A204.1 (cell line): Measurements from ENCODE around the gene HOXD8.

Experiments used
- FAIRE-seq: peaks from 2 replicates; lab custom pipeline; 2012; peaks lifted over from hg19 to GRCh38; lab: Jason Lieb, UNC

The HOXD8 gene

GRCh38 chr2:176147800-176148496 is 18.4 kb downstream of the HOXD8 start:
- no peak for FAIRE-seq

GRCh38 chr2:176148751-176149421 is 19.4 kb downstream of the HOXD8 start:
- no peak for FAIRE-seq

GRCh38 chr2:176149481-176149938 is 20.0 kb downstream of the HOXD8 start:
- no peak for FAIRE-seq

- no peak for FAIRE-seq
These were observed 20.6 kb downstream of the HOXD8 start for GRCh38 chr2:176149939-176150583.

GRCh38 chr2:176150584-176151441 is 21.3 kb downstream of the HOXD8 start:
- no peak for FAIRE-seq

GRCh38 chr2:176151442-176152287 is 22.2 kb downstream of the HOXD8 start, which contains the start of gene HOXD4:
Gene HOXD4 (plus strand): TSS chr2:176151550. CDS start chr2:176151634, 84 bp downstream.
- no peak for FAIRE-seq

GRCh38 chr2:176152350-176153181 is 23.1 kb downstream of the HOXD8 start:
- FAIRE-seq, result no peak

- no peak for FAIRE-seq
These were observed 25.2 kb downstream of the HOXD8 start for GRCh38 chr2:176154576-176155252.

GRCh38 chr2:176155356-176156044 is 26.0 kb downstream of the HOXD8 start:
- no peak for FAIRE-seq

GRCh38 chr2:176156301-176156806 is 26.8 kb downstream of the HOXD8 start:
- FAIRE-seq, result no peak

- FAIRE-seq, result no peak
These were observed 27.4 kb downstream of the HOXD8 start, which contains the start of gene HOXD3 for GRCh38 chr2:176156807-176157498. Gene HOXD3 (plus strand): TSS chr2:176157307. CDS start chr2:176169115, 11,808 bp downstream.

- FAIRE-seq, result no peak
These were observed 28.1 kb downstream of the HOXD8 start for GRCh38 chr2:176157499-176158185.

- FAIRE-seq, result no peak
These were observed 28.7 kb downstream of the HOXD8 start for GRCh38 chr2:176158186-176158591.

- FAIRE-seq, result no peak
These were observed 29.6 kb downstream of the HOXD8 start for GRCh38 chr2:176158855-176159662.

- no peak for FAIRE-seq
These were observed 30.3 kb downstream of the HOXD8 start for GRCh38 chr2:176159663-176160250.
